Measurements from ENCODE around the gene MAN1C1.

The MAN1C1 gene

DNA sequence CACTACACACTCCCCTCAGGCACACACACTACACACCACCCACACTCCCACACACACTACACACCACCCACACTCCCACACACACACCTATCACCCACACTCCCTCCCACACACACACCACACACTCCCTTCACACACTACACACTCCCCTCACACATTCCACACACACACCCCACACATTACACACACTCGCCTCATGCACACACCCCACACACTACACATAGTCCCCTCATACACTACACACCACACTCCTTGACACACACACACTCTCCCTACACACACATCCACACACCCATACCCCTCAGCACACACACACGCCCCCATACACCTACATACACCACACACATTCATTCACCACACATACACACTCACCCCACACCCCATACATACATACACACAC lies 152.4 kb downstream of the MAN1C1 start:
- DNase-seq = no peak

DNA sequence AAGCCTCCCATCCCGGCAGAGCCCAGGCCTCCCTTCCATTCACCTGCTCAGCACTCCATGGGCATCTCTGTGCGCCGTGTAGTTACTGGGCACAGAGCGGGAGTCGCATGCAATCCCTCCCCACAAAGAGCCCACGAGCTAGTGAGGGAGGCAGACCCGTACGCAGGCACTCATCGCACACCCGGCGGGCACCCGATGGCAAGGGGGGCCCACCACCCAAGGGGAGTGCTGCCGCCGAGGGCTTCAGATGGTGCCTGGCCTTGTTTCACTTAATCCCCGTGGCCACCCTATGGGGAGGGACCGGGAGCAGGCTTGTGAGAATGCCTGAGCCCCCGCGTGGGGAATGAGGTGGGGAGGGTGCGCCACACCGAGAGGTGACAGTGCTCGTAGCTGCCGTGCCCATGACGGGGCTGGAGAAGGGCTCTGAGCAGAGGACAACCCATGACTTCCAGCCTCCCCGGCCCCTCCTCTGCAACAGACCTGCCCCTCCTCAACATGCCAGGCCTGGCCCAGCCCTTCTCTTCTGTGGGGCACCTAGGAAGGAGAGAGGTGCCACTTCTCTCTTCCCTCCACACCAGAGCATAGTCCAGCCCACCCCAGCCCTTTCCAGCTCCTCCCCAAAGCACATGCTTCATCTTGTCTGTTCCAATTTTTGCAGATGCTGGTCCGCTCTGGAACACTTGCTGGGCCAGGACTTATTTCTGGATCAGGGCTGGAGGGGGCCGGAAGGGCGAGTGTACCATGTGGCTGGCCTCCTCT lies 153.2 kb downstream of the MAN1C1 start:
- DNase-seq = no peak

DNA sequence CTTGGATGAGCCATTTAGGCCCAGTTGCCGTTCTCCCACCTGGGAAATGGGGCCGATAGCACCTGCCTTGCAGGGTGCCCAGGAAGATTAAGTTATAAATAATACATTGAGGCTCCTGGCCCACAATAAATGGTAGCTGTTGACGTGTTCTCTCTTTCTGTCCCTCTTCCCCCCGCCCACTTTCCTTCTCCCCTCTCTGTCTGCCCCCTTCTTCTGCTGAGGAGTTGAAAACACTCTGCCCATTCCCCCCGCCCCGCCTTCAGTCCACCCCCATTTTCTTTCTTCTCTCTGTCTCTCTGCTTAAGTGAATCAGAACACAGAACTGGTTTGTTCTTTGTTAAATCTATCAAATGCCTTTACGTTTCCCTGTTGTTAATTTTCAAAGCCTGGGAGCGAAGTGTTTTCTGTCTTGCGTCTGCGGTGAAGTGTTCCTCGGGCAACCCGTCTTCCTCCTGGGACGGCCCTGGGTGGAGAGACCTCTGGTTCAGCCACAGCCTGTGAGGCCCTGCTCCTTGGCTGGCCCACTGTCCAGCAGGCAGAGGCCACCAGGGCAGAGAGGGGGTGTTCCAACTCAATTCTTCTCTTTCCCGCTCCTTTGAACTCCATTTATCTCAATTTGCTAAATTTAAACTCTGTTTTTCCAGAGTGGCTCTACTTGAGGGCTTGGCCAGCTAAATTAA lies 154.1 kb downstream of the MAN1C1 start:
- no peak for DNase-seq

- DNase-seq = no peak
These were observed 154.9 kb downstream of the MAN1C1 start for GRCh38 chr1:25771221-25772114.

GRCh38 chr1:25772164-25772563 lies 155.6 kb downstream of the MAN1C1 start:
- DNase-seq = no peak

DNA sequence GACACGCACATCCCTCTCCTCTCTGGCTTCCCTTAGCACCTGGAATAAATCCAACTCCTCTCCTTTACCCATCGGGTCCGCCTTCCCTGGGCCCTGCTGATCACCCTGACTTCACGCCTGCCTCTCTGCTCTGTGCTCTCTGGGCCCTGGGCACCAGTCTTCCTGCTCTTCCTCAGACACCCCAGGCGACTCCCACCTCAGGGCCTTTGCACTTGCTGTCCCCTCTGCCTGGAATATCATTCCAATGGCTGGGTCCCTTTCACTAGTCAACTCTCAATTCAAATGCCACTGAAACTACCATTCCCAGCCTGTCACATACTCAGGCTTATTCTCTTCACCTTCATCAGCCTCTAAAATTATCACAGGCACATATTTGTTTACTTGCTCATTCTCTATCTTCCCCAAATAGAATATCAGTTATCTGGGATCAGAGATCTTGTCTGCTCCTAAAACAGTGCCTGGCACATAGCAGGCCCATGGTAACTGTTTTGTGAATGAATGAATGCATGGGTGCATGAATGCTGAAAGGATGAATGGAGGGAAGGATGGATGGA lies 156.2 kb downstream of the MAN1C1 start:
- DNase-seq = no peak

- no peak for DNase-seq
These were observed 157.0 kb downstream of the MAN1C1 start for GRCh38 chr1:25773441-25774125.

DNA sequence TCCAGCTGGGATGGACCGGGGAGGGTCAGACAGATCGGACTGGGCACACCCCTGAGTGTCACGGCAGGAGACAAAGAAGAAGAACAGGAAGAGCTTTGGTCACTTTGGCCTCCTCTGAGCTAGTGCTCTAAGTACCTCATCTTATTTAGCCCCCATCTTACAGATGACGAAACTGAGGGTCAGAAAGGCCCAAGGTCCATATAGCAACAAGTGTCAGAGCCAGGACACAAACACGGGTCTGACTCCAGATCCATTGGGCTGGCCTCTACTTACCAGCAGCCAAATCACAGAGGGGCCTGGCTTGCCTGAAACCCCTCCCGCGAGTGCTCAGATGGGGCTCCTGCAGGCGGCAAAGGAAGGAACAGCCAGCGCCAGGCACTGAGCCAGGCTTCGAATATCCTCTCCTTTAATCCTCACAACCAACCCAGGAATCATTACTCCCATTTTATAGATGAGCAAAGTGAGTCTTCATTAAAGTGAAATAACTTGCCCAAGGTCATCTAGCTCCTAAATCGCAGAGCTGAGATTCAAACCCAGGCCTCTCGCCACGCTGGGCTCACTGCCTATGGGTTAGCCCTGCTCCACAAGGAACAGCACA lies 157.7 kb downstream of the MAN1C1 start:
- DNase-seq = no peak

GRCh38 chr1:25774921-25775771 lies 158.6 kb downstream of the MAN1C1 start:
- no peak for DNase-seq

DNA sequence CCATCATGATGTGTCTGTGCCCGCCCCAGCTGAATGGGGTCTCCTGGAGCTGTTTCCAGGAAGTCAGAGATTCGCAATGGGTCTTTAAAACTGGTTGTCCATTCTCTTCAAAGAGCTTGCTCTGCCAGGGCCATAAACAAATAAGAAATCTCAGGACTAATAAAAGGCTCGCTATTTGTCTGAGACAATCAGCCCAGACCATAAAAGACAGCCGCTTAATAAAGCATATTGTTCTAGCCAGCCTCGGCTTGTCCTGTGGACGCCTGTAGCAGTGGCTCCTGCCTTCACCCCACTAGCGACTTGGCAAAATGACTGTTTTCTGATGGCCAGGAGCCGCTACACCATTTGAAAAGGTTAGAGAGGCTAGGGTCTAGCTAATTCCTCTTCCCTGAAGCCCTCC lies 162.8 kb downstream of the MAN1C1 start:
- no peak for DNase-seq

GRCh38 chr1:25779894-25780293 lies 163.3 kb downstream of the MAN1C1 start:
- no peak for DNase-seq

GRCh38 chr1:25780318-25781129 lies 163.9 kb downstream of the MAN1C1 start:
- no peak for DNase-seq

DNA sequence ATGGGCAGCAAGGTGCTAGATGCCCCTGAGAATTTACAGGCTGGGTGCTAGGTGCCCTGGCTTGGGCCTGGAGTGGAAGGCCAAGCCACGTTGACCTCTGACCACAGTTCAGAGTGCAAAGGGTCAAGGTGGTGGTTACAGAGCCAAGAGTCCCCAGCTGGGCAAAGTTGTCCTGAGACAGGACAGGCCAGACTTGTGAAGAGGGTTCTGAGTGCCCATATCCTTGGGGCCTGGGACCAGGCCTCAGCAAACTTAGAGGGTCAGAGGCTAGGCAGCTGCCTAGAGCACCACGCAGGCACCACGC lies 164.5 kb downstream of the MAN1C1 start:
- no peak for DNase-seq

- DNase-seq = no peak
These were observed 166.1 kb downstream of the MAN1C1 start for GRCh38 chr1:25782608-25783201.

- no peak for DNase-seq
These were observed 168.0 kb downstream of the MAN1C1 start for GRCh38 chr1:25784575-25785051.

GRCh38 chr1:25785333-25786067 lies 168.9 kb downstream of the MAN1C1 start:
- no peak for DNase-seq

GRCh38 chr1:25786887-25787759 lies 170.5 kb downstream of the MAN1C1 start:
- no peak for DNase-seq

DNA sequence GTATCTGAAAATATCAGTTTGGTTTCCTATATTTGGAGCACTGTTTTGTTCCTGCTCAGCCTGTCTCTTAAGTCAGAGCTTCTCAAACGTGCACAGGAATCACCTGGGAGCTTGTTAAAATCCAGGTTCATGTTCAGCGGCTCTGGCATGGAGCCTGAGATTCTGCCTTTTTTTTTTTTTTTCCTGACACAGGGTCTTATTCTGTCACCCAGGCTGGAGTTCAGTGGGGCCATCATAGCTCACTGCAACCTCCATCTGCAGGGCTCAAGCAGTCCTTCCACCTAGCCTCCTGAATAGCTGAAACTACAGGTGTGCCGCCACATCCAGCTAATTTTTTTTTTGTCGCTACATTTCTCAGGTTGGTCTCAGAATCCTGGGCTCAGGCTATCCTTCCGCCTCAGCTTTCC lies 171.2 kb downstream of the MAN1C1 start:
- DNase-seq = no peak

All from NCI-H1436 treated with DMSO at 0.1 percent for 48 hours (cell line).